Panc1 (cell line): ENCODE data around the gene OSGIN1.

Source experiments
- CTCF ChIP-seq: fragments of 450-650 bp; IDR thresholded peaks from 2 replicates; pipeline ENCODE4 v1.5.1; 2017; ENCODE audit warnings: mild to moderate bottlenecking
- POLR2AphosphoS5 ChIP-seq: IDR thresholded peaks from 2 replicates; pipeline ENCODE4 v1.6.1; 2012; ENCODE audit warnings: mild to moderate bottlenecking, low read depth, low read length, moderate library complexity
- REST ChIP-seq, 2 experiments: IDR thresholded peaks; 2 replicates each; pipeline ENCODE4 v1.6.1; 2011 to 2012; ENCODE audit warnings: low read depth in 2 of 2, control low read depth in 1 of 2, low read length in 1 of 2, mild to moderate bottlenecking in 1 of 2, moderate library complexity in 1 of 2; ENCODE audit not compliant: insufficient read depth in 1 of 2
- SIN3A ChIP-seq: IDR thresholded peaks from 2 replicates; pipeline ENCODE4 v1.6.1; 2012; ENCODE audit warnings: low read depth, mild to moderate bottlenecking, low read length, moderate library complexity, borderline replicate concordance; ENCODE audit not compliant: insufficient read depth
- TCF7L2 ChIP-seq: IDR thresholded peaks from 2 replicates; pipeline ENCODE4 v1.6.1; 2011; ENCODE audit warnings: mild to moderate bottlenecking, low read depth, low read length, inconsistent platforms

GRCh38 chr16:83989300-83989699, 36.3 kb downstream of the OSGIN1 start:
- TF ChIP-seq CTCF (no peak), POLR2AphosphoS5 (no peak), SIN3A (no peak), REST (IDR thresholded peaks at IDR 0.05; ENCODE audit: insufficient read depth in 1 of 2, low read depth in 2 of 2, low read length in 1 of 2) (no peak), TCF7L2 (no peak)
